K562 (cell line): Measurements from ENCODE around the gene TRIM36. TPM values are rescaled to one million over a fixed set of nuclear protein-coding genes. Genes with fewer than 3 reads are reported as not detected.

Experiments used
- ATAC-seq: fragments of 200-7000 bp; cut with Tn5 transposase; 3 replicates; pipeline ENCODE4 v1.9.1; 2020; ENCODE audit warnings: moderate library complexity
- BruUV-seq: library from RNA; stranded (reverse); fragments of 400-500 nt; replicated peaks from 2 replicates; lab custom pipeline; 2021; lab: Mats Ljungman, UMichigan
- CTCF ChIA-PET: fragments of 300-600 bp; formaldehyde crosslinking; extraction: SDS; loops from one replicate; lab custom pipeline; 2021; ENCODE audit warnings: low intra/inter-chr PET ratio; lab: Yijun Ruan, JAX
- POLR2A ChIA-PET: fragments of 300-600, 350-650 bp; sonication (Branson Sonifier 250); formaldehyde crosslinking; extraction: SDS; loops from one replicate; lab custom pipeline; 2021; ENCODE audit warnings: antibody characterized with exemption, inconsistent platforms; lab: Yijun Ruan, JAX
- DNase-seq, 4 experiments: peaks; one replicate each; pipeline versions ENCODE4 v3.0.0 to v3.0.0-alpha.2; 2011 to 2018; ENCODE audit warnings: low spot score in 3 of 4, mixed read lengths in 3 of 4; ENCODE audit errors: extremely low read depth in 1 of 4
- FAIRE-seq: peaks from 2 replicates; lab custom pipeline; 2011; peaks lifted over from hg19 to GRCh38; lab: Jason Lieb, UNC
- H2AFZ ChIP-seq: 2 replicates; pipeline ENCODE4 v1.6.0; 2011; ENCODE audit warnings: low read depth, low read length, control low read depth, inconsistent platforms
- H3K27ac ChIP-seq: fragments of 200-600 bp; 3 replicates; pipeline ENCODE4 v1.8.0; 2011; ENCODE audit warnings: low read depth, mild to moderate bottlenecking, control low read depth, inconsistent platforms, low read length, moderate library complexity, mixed read lengths; ENCODE audit errors: extremely low read depth
- H3K27me3 ChIP-seq, 2 experiments: fragments of 300-600 bp in 1 of 2; 2 replicates in 1 of 2; 3 replicates in 1 of 2; pipeline versions ENCODE4 v1.6.0 to v1.8.0; 2011; ENCODE audit warnings: inconsistent platforms in 2 of 2, low read length in 2 of 2, mild to moderate bottlenecking in 1 of 2, mixed read lengths in 1 of 2, moderate library complexity in 1 of 2; ENCODE audit not compliant: control insufficient read depth in 2 of 2, insufficient read depth in 2 of 2
- H3K36me3 ChIP-seq: fragments of 300-600 bp; 3 replicates; pipeline ENCODE4 v1.8.0; 2011; ENCODE audit warnings: mild to moderate bottlenecking, low read length, inconsistent platforms; ENCODE audit not compliant: control insufficient read depth, insufficient read depth
- H3K4me1 ChIP-seq, 2 experiments: fragments of 200-600 bp in 1 of 2; replicated peaks in 1 of 2; 2 replicates in 1 of 2; 3 replicates in 1 of 2; pipeline versions ENCODE4 v1.5.1 to v1.8.0; 2011; ENCODE audit warnings: inconsistent platforms in 2 of 2, low read length in 2 of 2, mild to moderate bottlenecking in 1 of 2, mixed read lengths in 1 of 2, moderate library complexity in 1 of 2; ENCODE audit not compliant: control insufficient read depth in 2 of 2, insufficient read depth in 2 of 2
- H3K4me2 ChIP-seq: 2 replicates; pipeline ENCODE4 v1.6.1; 2011; ENCODE audit warnings: low read length, control low read depth, inconsistent platforms, mixed read lengths; ENCODE audit not compliant: insufficient read depth
- H3K4me3 ChIP-seq: fragments of 200-600 bp; sonication (generic), shearing (Covaris generic); 2 replicates; pipeline ENCODE4 v1.5.1; 2016; ENCODE audit warnings: control low read depth, inconsistent platforms
- H3K79me2 ChIP-seq: fragments of 200-600 bp; 3 replicates; pipeline ENCODE4 v1.8.0; 2011; ENCODE audit warnings: low read length, inconsistent platforms; ENCODE audit not compliant: control insufficient read depth, insufficient read depth
- H3K9ac ChIP-seq, 2 experiments: 2 replicates each; pipeline versions ENCODE4 v1.6.0 to v1.6.1; 2011; ENCODE audit warnings: low read depth in 2 of 2, low read length in 2 of 2, control low read depth in 1 of 2, inconsistent platforms in 1 of 2, mild to moderate bottlenecking in 1 of 2, mixed read lengths in 1 of 2; ENCODE audit not compliant: insufficient read depth in 1 of 2
- H3K9me1 ChIP-seq: one replicate; pipeline ENCODE4 v1.6.0; 2011; ENCODE audit warnings: inconsistent platforms, mild to moderate bottlenecking, low read length, moderate library complexity; ENCODE audit not compliant: control insufficient read depth, insufficient read depth
- H3K9me3 ChIP-seq: replicated peaks from 2 replicates; pipeline ENCODE4 v1.5.1; 2011; ENCODE audit warnings: low read depth, low read length, inconsistent platforms; ENCODE audit not compliant: control insufficient read depth, insufficient read depth
- H4K20me1 ChIP-seq: replicated peaks from 2 replicates; pipeline ENCODE4 v1.6.1; 2011; ENCODE audit warnings: low read length, inconsistent platforms, mixed read lengths; ENCODE audit not compliant: control insufficient read depth, insufficient read depth
- ARID1B ChIP-seq: fragments of 450-650 bp; IDR thresholded peaks from 2 replicates; pipeline ENCODE4 v1.6.1; 2016; ENCODE audit warnings: antibody characterized with exemption, mild to moderate bottlenecking, inconsistent platforms
- CGGBP1 ChIP-seq: fragments of 250-450 bp; sonication (Bioruptor Pico); IDR thresholded peaks from 2 replicates; pipeline ENCODE4 v1.9.0; 2021; ENCODE audit warnings: mild to moderate bottlenecking
- FOXA3 ChIP-seq, 2 experiments: fragments of 450-650 bp in 1 of 2; sonication (generic) in 1 of 2; formaldehyde crosslinking; IDR thresholded peaks in 1 of 2; conservative IDR thresholded peaks in 1 of 2; 2 replicates each; pipeline versions ENCODE4 v1.4.0 to v1.8.0; 2020 to 2022; ENCODE audit warnings: mild to moderate bottlenecking in 2 of 2, missing genetic modification reagents in 1 of 2
- IRF1 ChIP-seq: sonication (generic); formaldehyde crosslinking; IDR thresholded peaks from 2 replicates; pipeline ENCODE4 v1.8.0; 2022; ENCODE audit warnings: missing genetic modification reagents, mild to moderate bottlenecking, borderline replicate concordance
- JUN ChIP-seq, 2 experiments: sonication (generic) in 1 of 2; formaldehyde crosslinking in 1 of 2; IDR thresholded peaks; 2 replicates each; pipeline versions ENCODE4 v1.6.1 to v1.8.0; 2012 to 2022; ENCODE audit warnings: borderline replicate concordance in 2 of 2, mild to moderate bottlenecking in 2 of 2, improper control_type of control experiment in 1 of 2, low read depth in 1 of 2, low read length in 1 of 2, missing genetic modification reagents in 1 of 2
- KDM1A ChIP-seq, 2 experiments: fragments of 450-650 bp; IDR thresholded peaks; 2 replicates each; pipeline ENCODE4 v1.6.1; 2016; ENCODE audit warnings: mild to moderate bottlenecking in 2 of 2
- LEF1 ChIP-seq: fragments of 450-650 bp; IDR thresholded peaks from 2 replicates; pipeline ENCODE4 v1.6.1; 2016; ENCODE audit warnings: mild to moderate bottlenecking
- NR0B1 ChIP-seq: fragments of 450-650 bp; IDR thresholded peaks from one replicate; pipeline ENCODE4 v1.6.1; 2018; ENCODE audit warnings: mild to moderate bottlenecking, moderate library complexity; ENCODE audit not compliant: partially characterized antibody
- NRF1 ChIP-seq, 2 experiments: fragments of 450-650 bp; IDR thresholded peaks in 1 of 2; conservative IDR thresholded peaks in 1 of 2; 2 replicates each; pipeline ENCODE4 v1.6.1; 2014; ENCODE audit warnings: mild to moderate bottlenecking in 2 of 2
- PHB2 ChIP-seq: fragments of 450-650 bp; IDR thresholded peaks from 2 replicates; pipeline ENCODE4 v1.6.1; 2017; ENCODE audit warnings: low read depth
- PKNOX1 ChIP-seq: fragments of 450-650 bp; IDR thresholded peaks from 2 replicates; pipeline ENCODE4 v1.6.1; 2016
- POLR2B ChIP-seq: fragments of 450-650 bp; IDR thresholded peaks from 2 replicates; pipeline ENCODE4 v1.6.1; 2018; ENCODE audit warnings: low read depth; ENCODE audit not compliant: partially characterized antibody
- RFX5 ChIP-seq: IDR thresholded peaks from 2 replicates; pipeline ENCODE4 v1.6.1; 2011; ENCODE audit warnings: low read depth, mild to moderate bottlenecking, improper control_type of control experiment, low read length
- TSC22D4 ChIP-seq: fragments of 450-650 bp; IDR thresholded peaks from 2 replicates; pipeline ENCODE4 v1.6.1; 2016; ENCODE audit warnings: missing genetic modification characterization, missing biosample characterization, control low read depth
- ZBTB26 ChIP-seq: fragments of 450-650 bp; formaldehyde crosslinking; IDR thresholded peaks from 2 replicates; pipeline ENCODE4 v1.4.0; 2022; ENCODE audit warnings: missing genetic modification characterization
- ZC3H8 ChIP-seq: fragments of 450-650 bp; IDR thresholded peaks from 2 replicates; pipeline ENCODE4 v1.6.1; 2017
- ZKSCAN3 ChIP-seq: fragments of 250-450 bp; sonication (Bioruptor Pico); IDR thresholded peaks from 2 replicates; pipeline ENCODE4 v1.4.0; 2020
- ZNF699 ChIP-seq: fragments of 250-450 bp; sonication (Bioruptor Pico); IDR thresholded peaks from 2 replicates; pipeline ENCODE4 v1.8.0; 2021; ENCODE audit warnings: mild to moderate bottlenecking, moderate library complexity; ENCODE audit not compliant: insufficient replicate concordance
- WGBS: fragments of 100-300 bp; shearing (Covaris generic); methylation state at CpG from one replicate; pipeline ENCODE4 v1.1.6; 2016; ENCODE audit warnings: low coverage, mixed read lengths; ENCODE audit not compliant: insufficient coverage; ENCODE audit errors: missing lambda C conversion rate; 5-methylcytosine and 5-hydroxymethylcytosine counted together
- in situ Hi-C: fragments of 300-500 bp; cut with MboI; formaldehyde crosslinking; loops from 4 replicates; pipeline ENCODE4 v1.15.0; 2018; ENCODE audit warnings: inconsistent platforms, mixed read lengths
- intact Hi-C: fragments of 100-400 bp; cut with micrococcal nuclease; formaldehyde crosslinking; loops from 2 replicates; pipeline ENCODE4 v1.14.2; 2022
- polyA plus RNA-seq, 8 experiments: library from polyadenylated mRNA; depleted of rRNA in 4 of 8; stranded (reverse) in 5 of 8; unstranded in 3 of 8; fragments of >200 nt; fragmentation: Nextera tagmentation in 2 of 8; fragmentation: Illumina TruSeq in 1 of 8; extraction: Ambion mirVana in 2 of 8; extraction: Trizol in 1 of 8; gene quantifications; 2 replicates each; pipeline versions ENCODE4 v1.2.1 to v1.2.3, GENCODE V29; 2011 to 2014; ENCODE audit warnings: inconsistent platforms in 1 of 8, missing spikeins in 1 of 8
- total RNA-seq, 7 experiments: library from RNA; depleted of rRNA in 6 of 7; stranded (reverse); fragments of >200 nt in 6 of 7; fragmentation: Illumina TruSeq in 2 of 7; extraction: Trizol in 2 of 7; gene quantifications; 2 replicates each; pipeline versions ENCODE4 v1.2.1 to v1.2.3, GENCODE V29; 2011 to 2021; ENCODE audit warnings: low replicate concordance in 1 of 7
- TF ChIP-seq, protein P1 (sequence below): fragments of 250-450 bp; sonication (Bioruptor Pico); IDR thresholded peaks from 2 replicates; pipeline ENCODE4 v1.6.1; 2021; ENCODE audit warnings: mild to moderate bottlenecking

TRIM36 gene
- total and polyA plus RNA-seq, 9 of the 15 experiments (the other 6 are each of a cell fraction or from before 2014, with no cell fraction given) = 0.10 to 0.71 (median 0.31) TPM

GRCh38 chr5:115109840-115110239, 59.9 kb downstream of the TRIM36 start:
- Histone ChIP-seq H3K9me1 (no peaks in the 10 kb centered on the region), H2AFZ (no peak overlapping the region), H3K27me3 (no peaks in the 10 kb centered on the region; a peak in 1 of 5 replicates), H3K4me1 (no peaks in the 10 kb centered on the region), H3K9me3 (no peaks in the 10 kb centered on the region), H3K9ac (no peak overlapping the region), H3K79me2 (no peaks in the 10 kb centered on the region), H3K36me3 (no peaks in the 10 kb centered on the region), H3K27ac (no peak overlapping the region), H3K4me2 (no peak overlapping the region), H3K4me3 (no peak overlapping the region), H4K20me1 (no peaks in the 10 kb centered on the region)
- intact Hi-C loops = no loop called here
- 3% methylated on average over 5 of the region's 5 CpGs for WGBS
- no peak for ATAC-seq
- no TSS peak for BruUV-seq
- POLR2A ChIA-PET = no interaction called here
- CTCF ChIA-PET = no interaction called here
- DNase-seq = no peak
- no peak for FAIRE-seq
- in situ Hi-C loops = no loop called here
- no peak for TF ChIP-seq POLR2B
- TF ChIP-seq FOXA3 (CRISPR knock-in tag; conservative IDR thresholded peaks at IDR 0.05 in 1 of 2, IDR thresholded peaks at IDR 0.05 in 1 of 2) = no peak
- TF ChIP-seq NRF1 (conservative IDR thresholded peaks at IDR 0.05 in 1 of 2, IDR thresholded peaks at IDR 0.05 in 1 of 2) = no peak
- no peak for TF ChIP-seq KDM1A (IDR thresholded peaks at IDR 0.05)
- no peak for TF ChIP-seq LEF1
- no peak for TF ChIP-seq TSC22D4 (tag)
- TF ChIP-seq ZKSCAN3 (CRISPR knock-in tag) = no peak
- no peak for TF ChIP-seq ARID1B
- no peak for TF ChIP-seq RFX5
- TF ChIP-seq IRF1 (CRISPR knock-in tag) = no peak
- no peak for TF ChIP-seq JUN (IDR thresholded peaks at IDR 0.05; ENCODE audit: borderline replicate concordance, low read depth, low read length)
- no peak for TF ChIP-seq JUN (CRISPR knock-in tag; IDR thresholded peaks at IDR 0.05; ENCODE audit: borderline replicate concordance)
- no peak for TF ChIP-seq NR0B1
- TF ChIP-seq CGGBP1 (CRISPR knock-in tag) = no peak
- TF ChIP-seq PHB2 = no peak
- no peak for TF ChIP-seq ZC3H8
- no peak for TF ChIP-seq PKNOX1
- TF ChIP-seq ZBTB26 (CRISPR knock-in tag) = no peak
- TF ChIP-seq ZNF699 (CRISPR knock-in tag) = no peak
- TF ChIP-seq, protein P1, sequence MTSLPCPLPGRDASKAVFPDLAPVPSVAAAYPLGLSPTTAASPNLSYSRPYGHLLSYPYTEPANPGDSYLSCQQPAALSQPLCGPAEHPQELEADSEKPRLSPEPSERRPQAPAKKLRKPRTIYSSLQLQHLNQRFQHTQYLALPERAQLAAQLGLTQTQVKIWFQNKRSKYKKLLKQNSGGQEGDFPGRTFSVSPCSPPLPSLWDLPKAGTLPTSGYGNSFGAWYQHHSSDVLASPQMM (CRISPR knock-in tag) = no peak
